H1 (cell line): ENCODE results near the gene TET2. TPM values are rescaled to one million over a fixed set of nuclear protein-coding genes. Genes with fewer than 3 reads are reported as not detected.
"Not testable (repeated sequence)": the region's sequence is repeated elsewhere in the genome, so short reads cannot be mapped to it uniquely, and the experiment has no call there.

Experiments used
- CTCF ChIA-PET: fragments of 300-600 bp; sonication (Branson Sonifier 250); formaldehyde crosslinking; loops from one replicate; lab custom pipeline; 2021; ENCODE audit not compliant: partially characterized antibody; lab: Charles Lee
- POLR2A ChIA-PET: fragments of 300-600 bp; sonication (Branson Sonifier 250); formaldehyde crosslinking; loops from one replicate; lab custom pipeline; 2021; ENCODE audit warnings: inconsistent platforms; ENCODE audit not compliant: partially characterized antibody; lab: Charles Lee
- DNase-seq, 2 experiments: peaks; one replicate each; pipeline versions ENCODE4 v3.0.0 to v3.0.0-alpha.2; 2010 to 2022; ENCODE audit warnings: low spot score in 2 of 2, low read depth in 1 of 2, mixed read lengths in 1 of 2
- FAIRE-seq: peaks from 2 replicates; lab custom pipeline; 2011; peaks lifted over from hg19 to GRCh38; lab: Jason Lieb, UNC
- H2AFZ ChIP-seq: 2 replicates; pipeline ENCODE4 v1.8.1; 2012; ENCODE audit warnings: low read length, inconsistent platforms
- H2AK5ac ChIP-seq: 2 replicates; pipeline ENCODE4 v1.6.1; 2013; ENCODE audit warnings: low read depth, low read length
- H2BK120ac ChIP-seq: replicated peaks from 2 replicates; pipeline ENCODE3; 2013; ENCODE audit warnings: low read depth, low read length, inconsistent platforms
- H2BK12ac ChIP-seq: 2 replicates; pipeline ENCODE4 v1.6.1; 2013; ENCODE audit warnings: low read depth, low read length
- H2BK15ac ChIP-seq: 2 replicates; pipeline ENCODE4 v1.6.1; 2013; ENCODE audit warnings: low read length
- H2BK20ac ChIP-seq: 2 replicates; pipeline ENCODE4 v1.6.1; 2013; ENCODE audit warnings: low read length
- H2BK5ac ChIP-seq: 2 replicates; pipeline ENCODE4 v1.6.1; 2013; ENCODE audit warnings: low read depth, low read length
- H3K14ac ChIP-seq: 2 replicates; pipeline ENCODE4 v1.6.1; 2013; ENCODE audit warnings: inconsistent platforms; ENCODE audit not compliant: insufficient read length
- H3K18ac ChIP-seq: 2 replicates; pipeline ENCODE4 v1.6.1; 2013; ENCODE audit warnings: low read length; ENCODE audit errors: extremely low read depth
- H3K23ac ChIP-seq: 2 replicates; pipeline ENCODE4 v1.6.1; 2013; ENCODE audit warnings: inconsistent platforms; ENCODE audit not compliant: insufficient read length
- H3K23me2 ChIP-seq: 2 replicates; pipeline ENCODE4 v1.6.1; 2013; ENCODE audit warnings: low read depth, low read length
- H3K27ac ChIP-seq: 2 replicates; pipeline ENCODE4 v1.6.1; 2011; ENCODE audit warnings: low read depth, low read length, inconsistent platforms
- H3K27me3 ChIP-seq, 4 experiments: replicated peaks in 1 of 4; 1 replicate in 1 of 4; 2 replicates in 3 of 4; pipeline versions ENCODE4 v1.6.1 to v1.8.1; 2011 to 2013; ENCODE audit warnings: low read length in 3 of 4, mild to moderate bottlenecking in 3 of 4, inconsistent platforms in 2 of 4, mixed read lengths in 2 of 4, moderate library complexity in 1 of 4; ENCODE audit not compliant: control insufficient read depth in 3 of 4, insufficient read depth in 3 of 4; ENCODE audit errors: extremely low read depth in 1 of 4
- H3K36me3 ChIP-seq, 4 experiments: 2 replicates each; pipeline versions ENCODE4 v1.6.1 to v1.8.1; 2011 to 2013; ENCODE audit warnings: mild to moderate bottlenecking in 4 of 4, low read length in 3 of 4, moderate library complexity in 2 of 4, control low read depth in 1 of 4, inconsistent platforms in 1 of 4; ENCODE audit not compliant: insufficient read depth in 4 of 4, control insufficient read depth in 2 of 4
- H3K4ac ChIP-seq: replicated peaks from 2 replicates; pipeline ENCODE3; 2013; ENCODE audit warnings: low read length, low read depth, mixed read lengths, inconsistent platforms; ENCODE audit not compliant: insufficient read length
- H3K4me1 ChIP-seq, 4 experiments: replicated peaks in 1 of 4; 1 replicate in 1 of 4; 2 replicates in 3 of 4; pipeline versions ENCODE4 v1.6.1 to v1.8.1; 2011 to 2013; ENCODE audit warnings: low read length in 3 of 4, inconsistent platforms in 2 of 4, mixed read lengths in 1 of 4; ENCODE audit not compliant: insufficient read depth in 4 of 4, control insufficient read depth in 3 of 4
- H3K4me2 ChIP-seq, 2 experiments: 2 replicates each; pipeline versions ENCODE4 v1.6.1 to v1.8.1; 2011 to 2013; ENCODE audit warnings: low read depth in 2 of 2, low read length in 2 of 2, control low read depth in 1 of 2, inconsistent platforms in 1 of 2, mild to moderate bottlenecking in 1 of 2; ENCODE audit not compliant: insufficient read depth in 1 of 2
- H3K4me3 ChIP-seq, 4 experiments: fragments of 200-600, 300-600 bp in 1 of 4; sonication (generic), shearing (Covaris generic), sonication (Bioruptor Twin) in 1 of 4; 2 replicates each; pipeline versions ENCODE4 v1.5.1 to v1.8.1; 2011 to 2016; ENCODE audit warnings: low read length in 4 of 4, low read depth in 3 of 4, control low read depth in 2 of 4, inconsistent platforms in 2 of 4, mild to moderate bottlenecking in 2 of 4, mixed read lengths in 1 of 4, moderate library complexity in 1 of 4; ENCODE audit not compliant: insufficient read depth in 2 of 4; ENCODE audit errors: extremely low read depth in 1 of 4
- H3K56ac ChIP-seq: replicated peaks from 2 replicates; pipeline ENCODE3; 2013; ENCODE audit warnings: low read depth, mild to moderate bottlenecking, mixed read lengths, low read length, inconsistent platforms; ENCODE audit not compliant: insufficient read length
- H3K79me1 ChIP-seq: 2 replicates; pipeline ENCODE4 v1.6.1; 2013; ENCODE audit warnings: low read depth, low read length, control low read depth
- H3K79me2 ChIP-seq, 2 experiments: 2 replicates each; pipeline versions ENCODE4 v1.6.1 to v1.8.1; 2012 to 2013; ENCODE audit warnings: low read length in 2 of 2, mild to moderate bottlenecking in 2 of 2, inconsistent platforms in 1 of 2; ENCODE audit not compliant: insufficient read depth in 2 of 2, control insufficient read depth in 1 of 2
- H3K9ac ChIP-seq, 4 experiments: replicated peaks in 1 of 4; 1 replicate in 1 of 4; 2 replicates in 3 of 4; pipeline versions ENCODE4 v1.6.1 to v1.8.1; 2011 to 2013; ENCODE audit warnings: low read depth in 3 of 4, low read length in 3 of 4, control low read depth in 2 of 4, mild to moderate bottlenecking in 2 of 4, moderate library complexity in 2 of 4, inconsistent platforms in 1 of 4; ENCODE audit errors: extremely low read depth in 1 of 4
- H3K9me3 ChIP-seq, 2 experiments: 2 replicates each; pipeline versions ENCODE4 v1.6.1 to v1.8.1; 2012 to 2013; ENCODE audit warnings: mild to moderate bottlenecking in 2 of 2, moderate library complexity in 2 of 2, control low read depth in 1 of 2, inconsistent platforms in 1 of 2, low read depth in 1 of 2, low read length in 1 of 2, mixed read lengths in 1 of 2; ENCODE audit not compliant: insufficient read depth in 2 of 2
- H4K20me1 ChIP-seq, 2 experiments: replicated peaks in 1 of 2; 2 replicates each; pipeline versions ENCODE3 to v1.8.1; 2011 to 2013; ENCODE audit warnings: inconsistent platforms in 2 of 2, low read length in 2 of 2, mild to moderate bottlenecking in 1 of 2; ENCODE audit not compliant: insufficient read depth in 2 of 2, control insufficient read depth in 1 of 2
- H4K5ac ChIP-seq: 2 replicates; pipeline ENCODE4 v1.6.1; 2013; ENCODE audit warnings: low read length, low read depth, mixed read lengths, inconsistent platforms; ENCODE audit not compliant: insufficient read length
- H4K8ac ChIP-seq: 2 replicates; pipeline ENCODE4 v1.8.0; 2013; ENCODE audit warnings: mild to moderate bottlenecking, moderate library complexity, low read length, inconsistent platforms; ENCODE audit not compliant: insufficient read depth; ENCODE audit errors: extremely low read depth
- H4K91ac ChIP-seq: replicated peaks from 2 replicates; pipeline ENCODE3; 2013; ENCODE audit warnings: low read length, mixed read lengths, inconsistent platforms; ENCODE audit not compliant: insufficient read length
- CBX5 ChIP-seq: fragments of 300-800, 300-1000 bp; sonication (generic); IDR thresholded peaks from 2 replicates; pipeline ENCODE4 v1.7.1; 2016; ENCODE audit warnings: antibody characterized with exemption, low read length, low read depth
- GABPA ChIP-seq: IDR thresholded peaks from 2 replicates; pipeline ENCODE4 v1.6.1; 2011; ENCODE audit warnings: mild to moderate bottlenecking, low read length, moderate library complexity, borderline replicate concordance; ENCODE audit not compliant: insufficient read depth
- HDAC2 ChIP-seq, 2 experiments: fragments of 300-600 bp in 1 of 2; sonication (generic) in 1 of 2; IDR thresholded peaks; 2 replicates each; pipeline ENCODE4 v1.6.1; 2011 to 2012; ENCODE audit warnings: low read depth in 2 of 2, low read length in 2 of 2, mild to moderate bottlenecking in 2 of 2, moderate library complexity in 2 of 2, borderline replicate concordance in 1 of 2, inconsistent platforms in 1 of 2
- NANOG ChIP-seq: IDR thresholded peaks from 2 replicates; pipeline ENCODE4 v1.6.1; 2011; ENCODE audit warnings: low read length, low read depth, mild to moderate bottlenecking, inconsistent platforms; ENCODE audit not compliant: insufficient read depth, poor library complexity, severe bottlenecking
- WGBS, 2 experiments: shearing (Covaris generic) in 1 of 2; methylation state at CpG; one replicate each; pipeline versions ENCODE4 v1.1.6 to v1.1.7; 2013 to 2015; ENCODE audit warnings: low lambda C conversion rate in 2 of 2, mixed read lengths in 2 of 2, inconsistent platforms in 1 of 2, low coverage in 1 of 2, missing lambda C conversion rate in 1 of 2; ENCODE audit not compliant: insufficient replicate concordance in 2 of 2, insufficient coverage in 1 of 2, insufficient read length in 1 of 2; ENCODE audit errors: extremely low coverage in 1 of 2, missing lambda C conversion rate in 1 of 2; 5-methylcytosine and 5-hydroxymethylcytosine counted together
- polyA plus RNA-seq, 7 experiments: library from polyadenylated mRNA; depleted of rRNA in 3 of 7; stranded (reverse) in 5 of 7; unstranded in 2 of 7; fragments of >200 nt in 5 of 7; fragments of 200-250 nt in 2 of 7; gene quantifications; 1 replicate in 5 of 7; 2 replicates in 1 of 7; 4 replicates in 1 of 7; pipeline versions ENCODE4 v1.2.1 to v1.2.3, GENCODE V29; 2011 to 2013; ENCODE audit warnings: missing spikeins in 2 of 7, mixed read lengths in 2 of 7
- total RNA-seq: library from RNA; stranded (reverse); fragmentation: NEBNext Ultra II Directional; extraction: Animal tissue kit (Norgen Biotek cat#: 25700); gene quantifications from 2 replicates; pipeline ENCODE4 v1.2.1, GENCODE V29; 2021

Gene TET2
- total and polyA plus RNA-seq, 2 of the 8 experiments (the other 6 are each of a cell fraction or from before 2014, with no cell fraction given): 1.0 to 2.6 TPM

DNA sequence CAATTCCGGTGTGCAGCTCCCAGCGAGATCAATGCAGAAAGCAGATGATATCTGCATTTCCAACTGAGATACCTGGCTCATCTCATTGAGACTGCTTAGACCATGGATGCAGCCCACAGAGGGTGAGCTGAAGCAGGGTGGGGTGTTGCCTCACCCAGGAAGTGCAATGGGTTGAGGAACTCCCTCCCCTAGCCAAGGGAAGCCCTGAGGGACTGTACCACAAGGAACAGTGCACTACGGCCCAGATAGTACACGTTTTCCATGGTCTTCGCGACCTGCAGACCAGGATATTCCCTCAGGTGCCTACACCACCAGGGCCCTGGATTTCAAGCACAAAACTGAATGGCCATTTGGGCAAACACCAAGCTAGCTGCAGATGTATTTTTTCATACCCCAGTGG lies 150.0 kb downstream of the TET2 start (continued):
- TF ChIP-seq HDAC2 (IDR thresholded peaks at IDR 0.05; ENCODE audit: borderline replicate concordance in 1 of 2, low read depth in 2 of 2, low read length in 2 of 2) (no peak), CBX5 (no peak), NANOG (no peak), GABPA (no peak)
- TF ChIP-seq, all 59 proteins: peak for 0

DNA sequence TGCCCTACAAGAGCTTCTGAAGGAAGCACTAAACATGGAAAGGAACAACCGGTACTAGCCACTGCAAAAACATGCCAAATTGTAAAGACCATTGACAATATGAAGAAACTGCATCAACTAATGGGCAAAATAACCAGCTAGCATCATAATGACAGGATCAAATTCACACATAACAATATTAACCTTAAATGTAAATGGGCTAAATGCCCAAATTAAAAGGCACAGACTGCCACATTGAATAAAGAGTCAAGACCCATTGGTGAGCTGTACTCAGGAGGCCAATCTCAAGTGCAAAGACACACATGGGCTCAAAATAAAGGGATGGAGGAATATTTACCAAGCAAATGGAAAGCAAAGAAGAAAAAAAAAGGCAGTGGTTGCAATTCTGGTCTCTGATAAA lies 152.4 kb downstream of the TET2 start:
- H3K27me3 ChIP-seq, CTCF ChIA-PET, POLR2A ChIA-PET: not testable (repeated sequence)

More for the DNA sequence above, 152.4 kb downstream of the TET2 start:
- H3K79me2 ChIP-seq, H3K4me2 ChIP-seq, H2BK5ac ChIP-seq, H2BK12ac ChIP-seq, H3K36me3 ChIP-seq, H2BK20ac ChIP-seq, H4K91ac ChIP-seq, H3K23me2 ChIP-seq, H2AFZ ChIP-seq, H3K56ac ChIP-seq, H3K23ac ChIP-seq, H3K9me3 ChIP-seq, H3K9ac ChIP-seq, H3K4me3 ChIP-seq, DNase-seq, H3K18ac ChIP-seq, H2BK120ac ChIP-seq, H3K14ac ChIP-seq, H3K4me1 ChIP-seq, H3K27ac ChIP-seq, H4K5ac ChIP-seq, H2AK5ac ChIP-seq, H2BK15ac ChIP-seq, H3K79me1 ChIP-seq, FAIRE-seq, H3K4ac ChIP-seq, H4K20me1 ChIP-seq, H4K8ac ChIP-seq: not testable (repeated sequence)
- 100% methylated on average over 1 of the region's 1 CpG; no CpG with 5 or more reads in 1 of the 2 experiments for WGBS, 2 experiments
